Measurements from ENCODE around the gene COQ4. TPM values are rescaled to one million over a fixed set of nuclear protein-coding genes. Genes with fewer than 3 reads are reported as not detected.
"Not testable (repeated sequence)": the region's sequence is repeated elsewhere in the genome, so short reads cannot be mapped to it uniquely, and the experiment has no call there.

Gene COQ4
- polyA plus RNA-seq, 1 of the 3 experiments (the other 2 are of a cell fraction), result 57.2 TPM

DNA sequence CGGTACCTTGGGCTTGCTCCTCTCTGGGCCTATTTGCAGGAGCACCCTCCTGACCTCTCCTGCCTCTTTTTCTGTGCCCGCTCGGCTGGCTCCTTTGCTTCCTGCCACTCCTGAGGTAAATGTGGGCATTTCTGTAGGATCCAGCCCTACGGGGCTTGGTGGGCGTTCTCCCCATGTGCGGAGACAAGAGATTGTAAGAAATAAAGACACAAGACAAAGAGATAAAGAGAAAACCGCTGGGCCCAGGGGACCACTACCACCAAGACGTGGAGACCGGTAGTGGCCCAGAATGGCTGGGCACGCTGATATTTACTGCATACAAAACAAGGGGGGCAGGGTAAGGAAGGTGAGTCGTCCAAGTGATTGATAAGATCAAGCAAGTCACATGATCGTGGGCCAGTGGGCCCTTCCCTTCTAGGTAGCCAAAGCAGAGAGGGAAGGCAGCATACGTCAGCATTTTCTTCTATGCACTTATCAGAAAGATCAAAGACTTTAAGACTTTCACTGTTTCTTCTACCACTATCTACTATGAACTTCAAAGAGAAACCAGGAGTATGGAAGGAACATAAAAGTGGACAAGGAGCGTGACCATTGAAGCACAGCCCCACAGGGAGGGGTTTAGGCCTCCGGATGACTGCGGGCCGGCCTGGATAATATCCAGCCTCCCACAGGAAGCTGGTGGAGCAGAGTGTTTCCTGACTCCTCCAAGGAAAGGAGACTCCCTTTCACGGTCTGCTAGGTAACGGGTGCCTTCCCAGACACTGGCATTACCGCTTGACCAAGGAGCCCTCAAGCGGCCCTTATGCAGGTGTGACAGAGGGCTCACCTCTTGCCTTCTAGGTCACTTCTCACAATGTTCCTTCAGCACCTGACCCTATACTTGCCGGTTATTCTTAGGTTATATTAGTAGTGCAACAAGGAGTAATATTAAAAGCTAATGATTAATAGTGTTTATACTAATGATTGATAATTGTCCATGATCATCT lies 43.3 kb upstream of the COQ4 start:
- POLR2A ChIA-PET; H3K36me3 ChIP-seq (replicated peaks in 1 of 2; ENCODE audit: control insufficient read depth in 1 of 2, insufficient read depth in 2 of 2, low read length in 1 of 2); H3K9ac ChIP-seq; H2AFZ ChIP-seq (ENCODE audit: low read depth); H3K4me3 ChIP-seq (ENCODE audit: low read depth in 2 of 2, low read length in 1 of 2); H3K9me2 ChIP-seq; H3K9me3 ChIP-seq; CTCF ChIA-PET; H4K20me1 ChIP-seq (ENCODE audit: insufficient read depth); H3K27ac ChIP-seq (ENCODE audit: low read depth in 2 of 2, low read length in 1 of 2); H3K27me3 ChIP-seq (ENCODE audit: insufficient read depth); DNase-seq; H3F3A ChIP-seq (replicated peaks; ENCODE audit: insufficient read depth); H3K4me2 ChIP-seq: not testable (repeated sequence)
- H3K4me1 ChIP-seq (ENCODE audit: control insufficient read depth in 1 of 2, insufficient read depth in 2 of 2, low read depth in 1 of 2, low read length in 1 of 2), result peaks cover 0 to 11% of the 10 kb centered on the region in 2 experiments; a peak in 1 of 4 replicates
- peaks cover 33% of the 10 kb centered on the region for H3K79me2 ChIP-seq (ENCODE audit: insufficient read depth)
- 90% methylated on average over 22 of the region's 22 CpGs for WGBS (ENCODE audit: low lambda C conversion rate)

DNA sequence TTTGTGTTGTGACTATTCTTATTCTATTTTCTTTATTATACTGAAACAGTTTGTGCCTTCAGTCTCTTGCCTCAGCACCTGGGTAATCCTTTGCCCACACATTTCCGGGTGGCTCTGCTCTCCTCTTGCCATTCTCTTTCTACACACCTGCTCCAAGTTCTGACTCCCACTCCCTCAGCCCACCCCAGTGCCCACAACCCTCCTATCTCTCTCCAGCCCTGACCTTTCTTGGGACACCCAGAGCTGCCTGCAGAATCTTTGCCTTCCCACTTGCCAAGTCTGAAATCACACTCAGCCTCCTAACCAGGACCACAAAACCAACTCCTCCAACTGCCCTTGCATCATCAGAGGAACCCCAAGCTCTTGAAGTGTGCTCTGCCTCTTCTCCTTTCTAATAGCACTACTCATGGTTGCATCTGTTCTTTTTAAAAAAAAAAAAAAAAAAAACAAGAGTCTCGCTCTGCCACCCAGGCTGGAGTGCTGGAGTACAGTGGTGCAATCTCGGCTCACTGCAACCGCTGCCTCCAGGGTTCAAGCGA lies 42.5 kb upstream of the COQ4 start:
- CTCF ChIA-PET, result no interaction called here
- Histone ChIP-seq H3K4me1 (ENCODE audit: control insufficient read depth in 1 of 2, insufficient read depth in 2 of 2, low read depth in 1 of 2, low read length in 1 of 2) (peaks cover 0 to 5% of the 10 kb centered on the region in 2 experiments; a peak in 1 of 4 replicates), H3K9ac (no peak overlapping the region), H3K27me3 (ENCODE audit: insufficient read depth) (no peaks in the 10 kb centered on the region), H3K4me3 (ENCODE audit: low read depth in 2 of 2, low read length in 1 of 2) (no peak overlapping the region), H3K4me2 (no peak overlapping the region), H2AFZ (ENCODE audit: low read depth) (no peak overlapping the region), H3K79me2 (ENCODE audit: insufficient read depth) (peaks cover 25% of the 10 kb centered on the region), H3K9me3 (no peaks in the 10 kb centered on the region), H3F3A (replicated peaks; ENCODE audit: insufficient read depth) (peaks cover 10% of the 10 kb centered on the region), H4K20me1 (ENCODE audit: insufficient read depth) (no peaks in the 10 kb centered on the region), H3K27ac (ENCODE audit: low read depth in 2 of 2, low read length in 1 of 2) (no peak overlapping the region), H3K36me3 (replicated peaks in 1 of 2; ENCODE audit: control insufficient read depth in 1 of 2, insufficient read depth in 2 of 2, low read length in 1 of 2) (no peaks in the 10 kb centered on the region), H3K9me2 (no peaks in the 10 kb centered on the region)
- 100% methylated on average over 5 of the region's 5 CpGs for WGBS (ENCODE audit: low lambda C conversion rate)
- DNase-seq, result no peak
- TF ChIP-seq NRF1 (IDR thresholded peaks at IDR 0.05; ENCODE audit: low read depth, low read length), result no peak
- TF ChIP-seq, protein P1, sequence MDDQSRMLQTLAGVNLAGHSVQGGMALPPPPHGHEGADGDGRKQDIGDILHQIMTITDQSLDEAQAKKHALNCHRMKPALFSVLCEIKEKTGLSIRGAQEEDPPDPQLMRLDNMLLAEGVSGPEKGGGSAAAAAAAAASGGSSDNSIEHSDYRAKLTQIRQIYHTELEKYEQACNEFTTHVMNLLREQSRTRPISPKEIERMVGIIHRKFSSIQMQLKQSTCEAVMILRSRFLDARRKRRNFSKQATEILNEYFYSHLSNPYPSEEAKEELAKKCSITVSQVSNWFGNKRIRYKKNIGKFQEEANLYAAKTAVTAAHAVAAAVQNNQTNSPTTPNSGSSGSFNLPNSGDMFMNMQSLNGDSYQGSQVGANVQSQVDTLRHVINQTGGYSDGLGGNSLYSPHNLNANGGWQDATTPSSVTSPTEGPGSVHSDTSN (IDR thresholded peaks at IDR 0.05), result no peak
- TF ChIP-seq, protein P2, sequence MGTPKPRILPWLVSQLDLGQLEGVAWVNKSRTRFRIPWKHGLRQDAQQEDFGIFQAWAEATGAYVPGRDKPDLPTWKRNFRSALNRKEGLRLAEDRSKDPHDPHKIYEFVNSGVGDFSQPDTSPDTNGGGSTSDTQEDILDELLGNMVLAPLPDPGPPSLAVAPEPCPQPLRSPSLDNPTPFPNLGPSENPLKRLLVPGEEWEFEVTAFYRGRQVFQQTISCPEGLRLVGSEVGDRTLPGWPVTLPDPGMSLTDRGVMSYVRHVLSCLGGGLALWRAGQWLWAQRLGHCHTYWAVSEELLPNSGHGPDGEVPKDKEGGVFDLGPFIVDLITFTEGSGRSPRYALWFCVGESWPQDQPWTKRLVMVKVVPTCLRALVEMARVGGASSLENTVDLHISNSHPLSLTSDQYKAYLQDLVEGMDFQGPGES (IDR thresholded peaks at IDR 0.05; ENCODE audit: low read depth, low read length), result no peak
- TF ChIP-seq ELF1 (IDR thresholded peaks at IDR 0.05), result no peak
- TF ChIP-seq, protein P3, sequence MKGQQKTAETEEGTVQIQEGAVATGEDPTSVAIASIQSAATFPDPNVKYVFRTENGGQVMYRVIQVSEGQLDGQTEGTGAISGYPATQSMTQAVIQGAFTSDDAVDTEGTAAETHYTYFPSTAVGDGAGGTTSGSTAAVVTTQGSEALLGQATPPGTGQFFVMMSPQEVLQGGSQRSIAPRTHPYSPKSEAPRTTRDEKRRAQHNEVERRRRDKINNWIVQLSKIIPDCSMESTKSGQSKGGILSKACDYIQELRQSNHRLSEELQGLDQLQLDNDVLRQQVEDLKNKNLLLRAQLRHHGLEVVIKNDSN (IDR thresholded peaks at IDR 0.05; ENCODE audit: borderline replicate concordance, low read depth), result no peak
- POLR2A ChIA-PET, result no interaction called here

Measured in SK-N-SH (cell line).